ENCODE results near the gene PIEZO1. TPM values are rescaled to one million over a fixed set of nuclear protein-coding genes. Genes with fewer than 3 reads are reported as not detected.
"Not testable (repeated sequence)": the region's sequence is repeated elsewhere in the genome, so short reads cannot be mapped to it uniquely, and the experiment has no call there.

Gene PIEZO1
- total RNA-seq, 1 donor from 2014 or later = 5.5 TPM

DNA sequence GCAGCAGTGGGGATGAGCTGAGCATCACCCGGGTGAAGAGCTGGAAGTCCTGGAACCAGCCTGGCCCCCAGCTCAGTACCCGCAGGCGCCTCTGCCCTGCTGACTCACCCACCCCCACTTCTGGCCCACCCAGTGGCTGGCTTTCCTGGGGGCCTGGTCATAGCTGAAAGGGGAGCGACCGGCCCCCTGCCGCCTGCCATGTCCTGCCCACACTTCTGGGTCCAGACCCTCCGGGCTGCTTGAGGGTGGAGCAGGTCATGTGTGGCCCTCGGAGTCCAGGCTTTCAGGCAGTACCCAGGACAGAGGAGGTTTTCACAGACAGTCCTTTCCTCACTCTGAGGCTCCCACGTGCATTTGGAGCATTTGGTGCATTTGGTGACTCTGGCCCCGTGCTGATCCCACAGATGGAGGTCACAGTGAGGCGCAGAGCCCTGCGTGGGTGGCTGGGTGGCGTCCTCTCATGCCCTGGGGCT is 7.1 kb upstream of the PIEZO1 start:
- Histone ChIP-seq H3K4me2 (no peak overlapping the region), H3K4me1 (peaks cover 21% of the 10 kb centered on the region), H3K27ac (no peak overlapping the region), H3F3A (ENCODE audit: low read depth) (peaks cover 11% of the 10 kb centered on the region), H3K9me3 (ENCODE audit: low read depth) (no peaks in the 10 kb centered on the region), H3K27me3 (peaks cover 4% of the 10 kb centered on the region), H2AFZ (replicated peaks) (no peak overlapping the region), H3K36me3 (no peaks in the 10 kb centered on the region), H3K79me2 (ENCODE audit: low read depth) (no peaks in the 10 kb centered on the region), H3K4me3 (no peak overlapping the region), H4K20me1 (ENCODE audit: low read depth) (no peaks in the 10 kb centered on the region), H3K9ac (no peak overlapping the region)
- Mint-ChIP-seq H3K27me3 (ENCODE audit: insufficient read depth, low read depth) (peaks cover 9% of the 10 kb centered on the region), H3K4me1 (peaks cover 16% of the 10 kb centered on the region), H3K9me3 (no peaks in the 10 kb centered on the region), H3K27ac (no peak overlapping the region), H3K36me3 (no peaks in the 10 kb centered on the region), H3K4me3 (no peak overlapping the region)
- DNase-seq (ENCODE audit: low spot score) = no peak
- TF ChIP-seq, protein P1, sequence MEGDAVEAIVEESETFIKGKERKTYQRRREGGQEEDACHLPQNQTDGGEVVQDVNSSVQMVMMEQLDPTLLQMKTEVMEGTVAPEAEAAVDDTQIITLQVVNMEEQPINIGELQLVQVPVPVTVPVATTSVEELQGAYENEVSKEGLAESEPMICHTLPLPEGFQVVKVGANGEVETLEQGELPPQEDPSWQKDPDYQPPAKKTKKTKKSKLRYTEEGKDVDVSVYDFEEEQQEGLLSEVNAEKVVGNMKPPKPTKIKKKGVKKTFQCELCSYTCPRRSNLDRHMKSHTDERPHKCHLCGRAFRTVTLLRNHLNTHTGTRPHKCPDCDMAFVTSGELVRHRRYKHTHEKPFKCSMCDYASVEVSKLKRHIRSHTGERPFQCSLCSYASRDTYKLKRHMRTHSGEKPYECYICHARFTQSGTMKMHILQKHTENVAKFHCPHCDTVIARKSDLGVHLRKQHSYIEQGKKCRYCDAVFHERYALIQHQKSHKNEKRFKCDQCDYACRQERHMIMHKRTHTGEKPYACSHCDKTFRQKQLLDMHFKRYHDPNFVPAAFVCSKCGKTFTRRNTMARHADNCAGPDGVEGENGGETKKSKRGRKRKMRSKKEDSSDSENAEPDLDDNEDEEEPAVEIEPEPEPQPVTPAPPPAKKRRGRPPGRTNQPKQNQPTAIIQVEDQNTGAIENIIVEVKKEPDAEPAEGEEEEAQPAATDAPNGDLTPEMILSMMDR (IDR thresholded peaks at IDR 0.05) = no peak
- TF ChIP-seq EZH2phosphoT487 (IDR thresholded peaks at IDR 0.05) (no peak), EZH2 (IDR thresholded peaks at IDR 0.05) (no peak)

DNA sequence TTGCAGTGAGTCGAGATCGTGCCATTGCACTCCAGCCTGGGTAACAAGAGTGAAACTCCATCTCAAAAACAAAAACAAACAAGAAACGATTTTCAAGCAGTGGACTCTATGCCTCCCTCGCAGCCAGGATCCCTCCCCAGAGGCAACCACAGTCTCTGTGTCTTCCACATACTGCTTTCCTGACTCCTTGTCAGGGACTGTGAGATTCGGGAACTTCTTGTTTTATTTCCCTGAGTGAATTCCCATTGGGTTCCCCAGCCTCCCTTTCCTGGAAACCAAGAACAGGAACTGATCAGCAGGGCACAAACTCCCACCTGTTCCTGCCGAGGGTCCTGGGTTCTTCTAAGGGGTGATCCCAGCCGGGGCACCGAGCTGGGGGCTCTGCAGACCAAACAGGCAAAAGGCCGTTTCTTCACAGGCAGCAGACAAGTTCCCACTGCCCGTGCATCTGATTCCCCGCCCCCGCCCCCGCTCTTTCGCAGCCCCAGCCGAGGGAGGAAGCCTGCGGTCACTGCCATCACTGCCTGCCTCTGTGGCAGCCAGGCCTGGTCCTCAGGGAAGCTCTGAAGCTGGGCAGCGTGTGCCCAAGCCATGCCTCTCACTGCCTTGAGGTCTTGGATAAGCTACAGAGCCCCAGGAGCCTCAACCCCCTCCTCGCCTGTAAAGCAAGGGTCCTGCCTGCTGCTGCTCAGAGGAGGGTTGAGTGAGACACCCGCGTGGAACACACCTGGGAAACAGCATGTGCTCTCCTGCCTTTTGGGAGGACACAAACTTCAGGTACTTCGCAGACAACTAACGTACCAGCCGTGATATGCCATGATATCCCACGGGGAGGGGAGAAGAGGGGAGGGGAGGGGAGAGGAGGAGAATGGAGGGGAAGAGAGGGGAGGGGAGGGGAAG is 5.5 kb upstream of the PIEZO1 start:
- no peak for DNase-seq (ENCODE audit: low spot score)
- no peak overlapping the region for H3K4me3 Mint-ChIP-seq

DNA sequence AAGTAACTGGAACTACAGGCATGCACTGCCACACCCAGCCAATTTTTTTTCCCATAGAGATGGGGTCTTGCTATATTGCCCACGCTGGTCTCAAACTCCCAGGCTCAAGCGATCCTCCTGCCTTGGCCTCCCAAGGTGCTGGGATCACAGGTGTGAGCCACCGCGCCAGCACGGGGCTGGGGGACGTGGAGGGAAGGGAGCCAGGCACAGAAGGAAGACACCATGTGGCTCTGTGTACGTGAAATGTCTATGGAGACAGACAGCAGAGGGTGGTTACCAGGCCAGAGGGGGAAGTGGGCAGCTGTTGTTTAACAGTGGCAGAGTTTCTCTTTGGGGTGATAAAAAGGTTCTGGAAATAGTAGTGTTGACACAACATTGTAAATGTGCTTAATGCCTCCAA is 4.6 kb upstream of the PIEZO1 start:
- H3K9me3 Mint-ChIP-seq = no peaks in the 10 kb centered on the region
- H3K4me1 Mint-ChIP-seq = peaks cover 16% of the 10 kb centered on the region
- Histone ChIP-seq H3K4me1 (peaks cover 21% of the 10 kb centered on the region), H3K4me3 (no peak overlapping the region), H3K36me3 (no peaks in the 10 kb centered on the region), H3K79me2 (ENCODE audit: low read depth) (no peaks in the 10 kb centered on the region), H2AFZ (replicated peaks) (no peak overlapping the region), H4K20me1 (ENCODE audit: low read depth) (no peaks in the 10 kb centered on the region), H3F3A (ENCODE audit: low read depth) (peaks cover 16% of the 10 kb centered on the region), H3K9me3 (ENCODE audit: low read depth) (no peaks in the 10 kb centered on the region), H3K27ac (no peak overlapping the region), H3K27me3 (peaks cover 22% of the 10 kb centered on the region), H3K9ac (no peak overlapping the region), H3K4me2 (no peak overlapping the region)
- H3K36me3 Mint-ChIP-seq = no peaks in the 10 kb centered on the region
- H3K27me3 Mint-ChIP-seq (ENCODE audit: insufficient read depth, low read depth) = peaks cover 11% of the 10 kb centered on the region
- TF ChIP-seq, protein P1 (IDR thresholded peaks at IDR 0.05) = no peak
- no peak for TF ChIP-seq EZH2 (IDR thresholded peaks at IDR 0.05)
- TF ChIP-seq EZH2phosphoT487 (IDR thresholded peaks at IDR 0.05) = no peak
- H3K4me3 Mint-ChIP-seq = no peak overlapping the region
- no peak for DNase-seq (ENCODE audit: low spot score)
- H3K27ac Mint-ChIP-seq = peak overlapping the region; percentile 50

More for the DNA sequence above, 5.5 kb upstream of the PIEZO1 start:
- H3K4me1 Mint-ChIP-seq = peaks cover 16% of the 10 kb centered on the region
- Histone ChIP-seq H3K36me3 (no peaks in the 10 kb centered on the region), H3K79me2 (ENCODE audit: low read depth) (no peaks in the 10 kb centered on the region), H4K20me1 (ENCODE audit: low read depth) (no peaks in the 10 kb centered on the region), H3K9me3 (ENCODE audit: low read depth) (no peaks in the 10 kb centered on the region), H2AFZ (replicated peaks) (peak overlapping the region; percentile 72), H3F3A (ENCODE audit: low read depth) (peaks cover 16% of the 10 kb centered on the region), H3K27ac (no peak overlapping the region), H3K4me1 (peaks cover 21% of the 10 kb centered on the region), H3K4me2 (peak overlapping the region; percentile 23), H3K9ac (no peak overlapping the region), H3K4me3 (no peak overlapping the region), H3K27me3 (peaks cover 12% of the 10 kb centered on the region)
- peaks cover 11% of the 10 kb centered on the region for H3K27me3 Mint-ChIP-seq (ENCODE audit: insufficient read depth, low read depth)
- TF ChIP-seq EZH2 (IDR thresholded peaks at IDR 0.05) = no peak
- TF ChIP-seq, protein P1 (IDR thresholded peaks at IDR 0.05) = no peak
- TF ChIP-seq EZH2phosphoT487 (IDR thresholded peaks at IDR 0.05) = no peak
- H3K9me3 Mint-ChIP-seq = no peaks in the 10 kb centered on the region
- peak overlapping the region; percentile 37 for H3K27ac Mint-ChIP-seq
- no peaks in the 10 kb centered on the region for H3K36me3 Mint-ChIP-seq

DNA sequence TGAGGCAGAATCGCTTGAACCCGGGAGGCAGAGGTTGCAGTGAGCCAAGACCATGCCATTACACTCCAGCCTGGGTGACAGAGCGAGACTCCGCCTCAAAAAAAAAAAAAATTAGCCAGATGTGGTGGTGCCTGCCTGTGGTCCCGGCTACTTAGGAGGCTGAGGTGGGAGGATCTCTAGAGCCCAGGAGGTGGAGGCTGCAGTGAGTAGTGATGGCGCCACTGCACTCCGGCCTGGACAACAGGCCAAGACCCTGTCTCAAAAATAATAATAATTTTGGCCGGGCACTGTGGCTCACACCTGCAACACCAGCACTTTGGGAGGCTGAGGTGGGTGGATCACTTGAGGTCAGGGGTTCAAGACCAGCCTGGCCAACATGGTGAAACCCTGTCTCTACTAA is 3.7 kb upstream of the PIEZO1 start:
- H3K4me3 ChIP-seq = not testable (repeated sequence)

More for the DNA sequence above, 3.7 kb upstream of the PIEZO1 start:
- H3K4me2 ChIP-seq; H4K20me1 ChIP-seq (ENCODE audit: low read depth); H3K9me3 Mint-ChIP-seq; H3K27ac Mint-ChIP-seq; H3K9ac ChIP-seq; H3K36me3 ChIP-seq; H3K27ac ChIP-seq; H3K9me3 ChIP-seq (ENCODE audit: low read depth); H3K36me3 Mint-ChIP-seq; H3K79me2 ChIP-seq (ENCODE audit: low read depth); DNase-seq (ENCODE audit: low spot score); H2AFZ ChIP-seq (replicated peaks); H3K4me3 Mint-ChIP-seq: not testable (repeated sequence)
- Histone ChIP-seq H3K27me3 (peaks cover 30% of the 10 kb centered on the region), H3F3A (ENCODE audit: low read depth) (peaks cover 20% of the 10 kb centered on the region), H3K4me1 (peaks cover 21% of the 10 kb centered on the region)
- Mint-ChIP-seq H3K4me1 (peaks cover 16% of the 10 kb centered on the region), H3K27me3 (ENCODE audit: insufficient read depth, low read depth) (peaks cover 12% of the 10 kb centered on the region)
